Activated T-helper 17 cell treated with anti-CD3 and anti-CD28 coated beads, Interleukin-2, amount 50 U/mL, for 72 hours (primary cell): ENCODE measurements around the gene BIN2. TPM values are rescaled to one million over a fixed set of nuclear protein-coding genes. Genes with fewer than 3 reads are reported as not detected.

Experiments used
- ATAC-seq: fragments of 150-1000 bp; cut with Tn5 transposase; replicated peaks from 2 replicates; pipeline ENCODE4 v1.10.0; 2021; ENCODE audit warnings: mild to moderate bottlenecking, moderate library complexity
- H3K27ac Mint-ChIP-seq: one replicate; pipeline ENCODE4 v1.8.0; 2022; ENCODE audit warnings: mixed read lengths
- H3K27me3 Mint-ChIP-seq: one replicate; pipeline ENCODE4 v1.8.0; 2022; ENCODE audit warnings: mixed read lengths
- H3K36me3 Mint-ChIP-seq: one replicate; pipeline ENCODE4 v1.8.0; 2022; ENCODE audit warnings: low read depth, mild to moderate bottlenecking, mixed read lengths
- H3K4me1 Mint-ChIP-seq: one replicate; pipeline ENCODE4 v1.8.0; 2022; ENCODE audit warnings: mixed read lengths
- H3K4me3 Mint-ChIP-seq: one replicate; pipeline ENCODE4 v1.8.0; 2022; ENCODE audit warnings: mild to moderate bottlenecking, mixed read lengths
- H3K9me3 Mint-ChIP-seq: one replicate; pipeline ENCODE4 v1.8.0; 2022; ENCODE audit warnings: mixed read lengths
- total RNA-seq, 2 donors: library from RNA; stranded (reverse); gene quantifications; one replicate each; pipeline ENCODE4 v1.2.3, GENCODE V29; 2022

The BIN2 gene
- 10 to 100 TPM; 45.8 to 78.8 TPM for total RNA-seq

DNA sequence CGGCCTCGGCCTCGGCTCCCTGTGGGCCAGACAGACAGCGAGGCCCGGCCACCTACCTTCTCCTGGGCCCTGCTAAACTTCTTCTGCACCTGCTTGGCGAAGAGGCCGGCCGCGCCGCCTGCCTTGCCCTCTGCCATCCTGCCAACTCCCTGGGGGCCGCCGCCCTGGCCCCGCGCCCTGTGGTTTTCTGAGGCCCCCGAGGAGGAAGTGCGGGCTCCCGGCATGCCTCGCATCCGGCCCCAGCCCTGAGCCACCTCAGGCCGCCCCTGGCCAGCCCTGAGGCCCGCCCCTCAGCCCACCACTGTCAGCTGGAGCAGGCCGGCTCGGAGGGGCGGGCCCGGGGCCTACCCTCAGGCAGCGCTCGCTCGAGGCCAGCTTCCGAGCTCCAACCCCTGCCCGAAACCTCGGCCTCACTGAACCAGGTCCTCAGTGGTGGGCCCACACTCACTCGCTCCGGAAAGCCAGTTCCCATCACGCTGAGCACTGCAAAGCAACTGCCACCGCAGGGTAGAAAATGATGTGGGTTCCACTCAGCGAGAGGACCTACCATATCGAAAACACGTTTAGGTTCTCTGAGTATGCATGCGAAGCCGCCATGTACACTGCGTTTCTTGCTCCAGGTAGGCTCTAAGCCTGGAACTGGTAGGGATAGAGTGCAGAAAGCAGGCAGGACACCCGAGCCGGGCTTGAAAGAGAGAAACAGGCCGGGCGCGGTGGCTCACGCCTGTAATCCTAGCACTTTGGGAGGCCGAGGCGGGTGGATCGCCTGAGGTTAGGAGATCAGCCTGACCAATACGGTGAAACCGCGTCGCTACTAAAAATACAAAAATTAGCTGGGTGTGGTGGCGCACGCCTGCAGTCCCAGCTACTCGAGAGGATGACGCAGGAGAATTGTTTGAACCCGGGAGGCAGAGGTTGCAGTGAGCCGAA, at the start of gene BIN2:
BIN2 (minus strand) TSS at position 209 of the 930 bp plus-strand sequence; CDS start at position 137, 72 bp downstream.
- H3K4me3 Mint-ChIP-seq: peak within 1 kb of the TSS; percentile 93
- ATAC-seq: peak; percentile 70
- H3K9me3 Mint-ChIP-seq: no peaks in the 10 kb centered on the region
- H3K27me3 Mint-ChIP-seq: no peaks in the 10 kb centered on the region
- H3K36me3 Mint-ChIP-seq: peaks cover 25% of the 10 kb centered on the region
- peak within 1 kb of the TSS; percentile 94 for H3K27ac Mint-ChIP-seq
- H3K4me1 Mint-ChIP-seq: peaks cover 54% of the 10 kb centered on the region

DNA sequence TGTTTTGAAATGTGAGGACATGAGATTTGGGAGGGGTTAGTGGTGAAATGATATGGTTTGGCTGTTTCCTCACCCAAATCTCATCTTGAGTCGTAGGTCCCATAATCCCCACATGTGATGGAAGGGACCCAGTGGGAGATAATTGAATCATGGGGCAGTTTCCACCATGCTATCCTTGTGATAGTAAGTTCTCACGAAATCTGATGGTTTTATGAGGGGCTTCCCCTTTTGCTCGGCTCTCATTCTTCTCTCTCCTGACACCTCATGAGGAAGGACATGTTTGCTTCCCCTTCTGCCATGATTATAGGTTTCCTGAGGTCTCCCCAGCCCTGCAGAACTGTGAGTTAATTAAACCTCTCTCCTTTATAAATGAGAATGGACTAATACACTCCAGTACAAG, 49.2 kb upstream of the BIN2 start:
- Mint-ChIP-seq H3K27ac (no peak overlapping the region), H3K4me1 (peaks cover 17% of the 10 kb centered on the region)

GRCh38 chr12:51372021-51372420, 48.0 kb upstream of the BIN2 start:
- H3K27me3 Mint-ChIP-seq: no peaks in the 10 kb centered on the region
- peaks cover 17% of the 10 kb centered on the region for H3K4me1 Mint-ChIP-seq
- H3K36me3 Mint-ChIP-seq: peaks cover 11% of the 10 kb centered on the region
- no peak overlapping the region for H3K4me3 Mint-ChIP-seq
- ATAC-seq: no peak
- H3K9me3 Mint-ChIP-seq: no peaks in the 10 kb centered on the region
- H3K27ac Mint-ChIP-seq: no peak overlapping the region

More for the DNA sequence above, 49.2 kb upstream of the BIN2 start:
- ATAC-seq: no peak
- peaks cover 21% of the 10 kb centered on the region for H3K36me3 Mint-ChIP-seq
- H3K27me3 Mint-ChIP-seq: no peaks in the 10 kb centered on the region
- no peak overlapping the region for H3K4me3 Mint-ChIP-seq
- H3K9me3 Mint-ChIP-seq: no peaks in the 10 kb centered on the region

GRCh38 chr12:51371295-51371953, 47.5 kb upstream of the BIN2 start:
- H3K36me3 Mint-ChIP-seq: peaks cover 11% of the 10 kb centered on the region
- peak overlapping the region; percentile 17 for H3K4me3 Mint-ChIP-seq
- no peaks in the 10 kb centered on the region for H3K9me3 Mint-ChIP-seq
- H3K27me3 Mint-ChIP-seq: no peaks in the 10 kb centered on the region
- no peak overlapping the region for H3K27ac Mint-ChIP-seq
- no peak for ATAC-seq
- peaks cover 17% of the 10 kb centered on the region for H3K4me1 Mint-ChIP-seq

DNA sequence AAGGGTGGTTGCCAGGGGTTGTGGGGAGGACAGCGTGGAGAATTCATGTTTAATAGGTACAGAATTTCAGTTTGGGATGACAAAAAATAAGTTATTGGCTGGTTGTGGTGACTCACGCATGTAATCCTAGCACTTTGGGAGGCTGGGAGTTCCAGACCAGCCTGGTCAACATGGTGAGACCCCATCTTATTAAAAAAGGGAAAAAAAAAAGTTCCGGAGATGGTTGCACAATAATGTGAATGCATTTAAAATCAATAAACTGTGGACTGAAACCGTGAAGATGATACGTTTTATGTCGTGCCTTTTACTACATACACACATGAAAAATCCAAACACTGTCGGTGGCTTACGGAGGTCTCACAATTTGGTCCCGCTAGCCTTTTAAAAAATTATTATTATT, 46.7 kb upstream of the BIN2 start:
- no peaks in the 10 kb centered on the region for H3K9me3 Mint-ChIP-seq
- peaks cover 17% of the 10 kb centered on the region for H3K4me1 Mint-ChIP-seq
- H3K4me3 Mint-ChIP-seq: no peak overlapping the region
- H3K27ac Mint-ChIP-seq: no peak overlapping the region
- no peaks in the 10 kb centered on the region for H3K27me3 Mint-ChIP-seq
- no peak for ATAC-seq
- peaks cover 11% of the 10 kb centered on the region for H3K36me3 Mint-ChIP-seq

DNA sequence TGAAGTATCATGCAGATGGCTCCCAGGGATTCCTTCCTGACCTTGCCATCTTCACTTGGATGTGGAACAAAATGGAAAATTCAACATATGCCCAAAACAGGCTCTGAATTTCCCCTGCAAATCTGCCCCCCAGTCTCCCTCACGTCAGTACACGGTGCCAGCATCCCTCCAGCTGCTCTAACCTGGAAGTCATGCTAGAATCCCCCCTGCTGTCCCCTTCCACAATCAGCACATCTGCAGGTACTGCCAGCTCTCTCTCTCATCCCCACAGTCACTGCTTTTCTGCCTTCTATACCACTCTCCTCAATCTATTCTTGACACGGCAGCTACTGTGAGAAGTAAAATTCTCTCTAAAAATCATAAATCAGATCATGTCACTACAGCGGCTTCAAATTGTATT, 45.6 kb upstream of the BIN2 start:
- H3K4me1 Mint-ChIP-seq: peaks cover 17% of the 10 kb centered on the region
- peaks cover 5% of the 10 kb centered on the region for H3K36me3 Mint-ChIP-seq
- H3K27ac Mint-ChIP-seq: peak overlapping the region; percentile 85
- peak overlapping the region; percentile 68 for H3K4me3 Mint-ChIP-seq
- no peaks in the 10 kb centered on the region for H3K9me3 Mint-ChIP-seq
- no peak for ATAC-seq
- no peaks in the 10 kb centered on the region for H3K27me3 Mint-ChIP-seq

DNA sequence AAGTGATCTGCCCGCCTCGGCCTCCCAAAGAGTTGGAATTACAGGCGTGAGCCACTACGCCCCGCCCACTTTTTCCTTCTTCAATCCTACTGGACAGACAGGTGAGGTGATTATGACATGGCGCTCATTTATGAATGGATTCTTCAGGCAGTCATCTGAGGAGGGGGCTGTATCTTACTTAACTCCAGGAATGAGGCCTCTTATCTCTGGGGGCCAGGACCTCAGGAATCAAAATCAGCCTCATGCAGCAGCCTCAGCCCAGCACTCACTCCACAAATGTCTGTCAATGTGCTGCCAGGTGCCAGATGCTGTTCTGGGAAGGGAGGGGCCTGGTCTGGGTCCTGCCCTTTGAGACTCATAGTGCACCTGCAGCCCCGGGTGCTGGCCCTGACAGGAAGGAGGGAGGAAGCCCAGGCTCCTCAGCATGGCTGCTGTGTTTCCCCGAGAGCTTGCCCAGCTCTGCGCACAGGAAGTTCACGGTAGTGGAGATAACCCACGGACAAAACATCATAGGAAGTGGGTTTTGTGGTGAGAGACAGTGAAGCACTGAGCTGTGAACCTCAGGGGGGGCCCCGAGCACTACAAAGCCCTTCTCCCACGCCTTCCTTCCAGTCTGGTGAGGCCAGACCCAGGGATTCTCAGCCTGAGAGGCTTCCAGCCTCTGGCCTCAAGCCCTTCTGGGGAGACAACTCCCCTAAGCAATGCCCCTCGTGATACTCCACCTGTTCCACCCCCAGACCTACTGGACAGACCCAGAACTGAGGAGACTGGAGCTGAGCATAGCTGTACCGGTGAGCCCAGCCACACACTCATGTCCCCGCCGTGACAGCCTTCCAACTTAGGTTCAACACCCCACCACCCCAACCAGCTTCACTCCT, 44.9 kb upstream of the BIN2 start:
- no peaks in the 10 kb centered on the region for H3K9me3 Mint-ChIP-seq
- peak; percentile 97 for ATAC-seq
- H3K27ac Mint-ChIP-seq: peak overlapping the region; percentile 85
- peak overlapping the region; percentile 68 for H3K4me3 Mint-ChIP-seq
- H3K4me1 Mint-ChIP-seq: peaks cover 17% of the 10 kb centered on the region
- peaks cover 5% of the 10 kb centered on the region for H3K36me3 Mint-ChIP-seq
- H3K27me3 Mint-ChIP-seq: no peaks in the 10 kb centered on the region

- no peaks in the 10 kb centered on the region for H3K36me3 Mint-ChIP-seq
- H3K27me3 Mint-ChIP-seq: no peaks in the 10 kb centered on the region
- no peak overlapping the region for H3K27ac Mint-ChIP-seq
- H3K9me3 Mint-ChIP-seq: no peaks in the 10 kb centered on the region
- ATAC-seq: no peak
- no peak overlapping the region for H3K4me3 Mint-ChIP-seq
- peaks cover 10% of the 10 kb centered on the region for H3K4me1 Mint-ChIP-seq
Measured at GRCh38 chr12:51365276-51365675, 41.3 kb upstream of the BIN2 start.

DNA sequence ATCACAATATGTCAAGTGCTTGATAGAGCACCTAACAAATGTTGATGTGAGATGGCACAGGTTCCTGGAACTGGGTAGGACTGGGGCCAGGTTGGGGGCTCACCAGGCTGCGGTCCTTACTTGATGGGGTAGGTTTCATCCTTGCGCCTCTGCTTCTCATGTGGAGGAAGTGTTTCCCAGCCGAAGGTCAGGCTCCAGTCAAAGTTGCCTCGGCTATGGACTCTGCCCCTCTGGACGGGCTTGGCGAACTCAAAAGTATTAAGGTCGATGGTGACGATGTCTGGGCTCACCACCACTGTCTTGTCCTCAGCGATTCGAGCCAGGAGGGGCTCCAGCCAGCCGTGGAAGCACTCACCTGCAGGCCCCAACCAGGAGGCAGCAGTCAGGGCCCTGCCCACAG, 40.0 kb upstream of the BIN2 start:
- Mint-ChIP-seq H3K9me3 (no peaks in the 10 kb centered on the region), H3K4me3 (no peak overlapping the region), H3K36me3 (no peaks in the 10 kb centered on the region), H3K27me3 (no peaks in the 10 kb centered on the region), H3K27ac (peak overlapping the region; percentile 22), H3K4me1 (no peaks in the 10 kb centered on the region)
- no peak for ATAC-seq

GRCh38 chr12:51362747-51363342, 38.9 kb upstream of the BIN2 start:
- Mint-ChIP-seq H3K27ac (no peak overlapping the region), H3K4me3 (no peak overlapping the region), H3K27me3 (no peaks in the 10 kb centered on the region), H3K36me3 (peaks cover 2% of the 10 kb centered on the region), H3K4me1 (no peaks in the 10 kb centered on the region), H3K9me3 (no peaks in the 10 kb centered on the region)
- ATAC-seq: no peak

GRCh38 chr12:51362307-51362706, 38.3 kb upstream of the BIN2 start:
- peaks cover 7% of the 10 kb centered on the region for H3K36me3 Mint-ChIP-seq
- H3K27me3 Mint-ChIP-seq: no peaks in the 10 kb centered on the region
- H3K9me3 Mint-ChIP-seq: no peaks in the 10 kb centered on the region
- H3K27ac Mint-ChIP-seq: no peak overlapping the region
- no peaks in the 10 kb centered on the region for H3K4me1 Mint-ChIP-seq
- no peak for ATAC-seq
- no peak overlapping the region for H3K4me3 Mint-ChIP-seq

DNA sequence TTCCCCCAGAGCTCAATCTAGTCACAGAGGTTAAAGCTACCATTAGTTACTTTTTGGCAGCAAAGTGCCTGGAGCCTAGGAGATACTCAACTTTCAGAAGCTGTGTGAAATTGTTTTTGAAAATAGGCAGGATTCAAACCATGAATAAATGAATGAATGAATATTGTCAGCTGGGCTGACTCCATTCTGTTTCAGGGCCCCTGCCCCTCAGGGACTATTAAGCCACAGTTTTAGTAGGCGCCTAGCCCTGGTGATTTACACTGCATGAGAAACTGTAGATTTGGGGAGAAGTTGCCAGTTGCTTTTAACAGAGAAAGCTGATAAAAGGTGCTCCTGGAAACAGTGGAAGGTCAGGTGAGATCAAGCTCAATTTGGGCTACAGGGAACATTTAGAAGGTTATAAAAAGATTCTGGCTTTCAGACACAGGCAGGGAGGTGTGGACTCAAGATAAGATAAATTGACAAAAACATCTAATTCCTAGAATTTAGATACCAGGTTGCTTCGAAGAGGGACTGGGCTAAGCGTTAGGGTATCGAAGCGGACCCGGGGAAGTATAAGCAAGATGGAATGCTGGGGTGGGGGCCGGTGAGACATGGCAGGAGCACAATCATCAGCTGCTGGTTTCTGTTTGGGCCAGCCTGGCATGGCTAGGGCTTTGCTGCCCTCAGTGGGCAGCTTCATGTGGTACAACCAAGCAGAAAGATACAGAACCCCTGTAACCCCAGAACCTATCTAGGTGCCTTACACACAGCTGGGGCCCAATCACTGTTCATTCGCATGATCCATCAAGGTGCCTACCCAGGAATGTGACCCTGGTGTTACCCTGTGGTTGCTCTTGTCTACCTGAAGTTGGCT, 37.4 kb upstream of the BIN2 start:
- no peak overlapping the region for H3K27ac Mint-ChIP-seq
- H3K36me3 Mint-ChIP-seq: peaks cover 7% of the 10 kb centered on the region
- no peak for ATAC-seq
- no peaks in the 10 kb centered on the region for H3K4me1 Mint-ChIP-seq
- H3K4me3 Mint-ChIP-seq: no peak overlapping the region
- H3K27me3 Mint-ChIP-seq: no peaks in the 10 kb centered on the region
- no peaks in the 10 kb centered on the region for H3K9me3 Mint-ChIP-seq

DNA sequence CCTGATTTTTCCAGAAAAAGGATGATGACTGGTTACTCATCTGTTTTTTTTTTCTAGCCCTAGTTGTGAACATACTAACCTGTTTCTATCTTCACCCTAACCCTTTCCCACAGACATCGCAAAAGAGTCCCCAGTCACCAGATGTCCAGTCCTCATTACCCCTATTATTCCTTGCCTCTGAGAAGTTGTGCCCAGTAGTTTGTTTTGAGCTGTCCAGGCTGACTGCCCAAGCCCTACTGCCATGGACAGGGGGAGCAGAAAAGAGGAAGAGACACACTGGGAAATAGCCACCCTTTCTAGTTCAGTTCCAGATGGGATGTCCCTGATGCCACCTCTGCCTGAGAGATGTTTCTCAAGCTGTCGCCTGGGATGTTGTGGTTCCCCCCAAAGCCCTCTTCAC, 36.3 kb upstream of the BIN2 start:
- Mint-ChIP-seq H3K27me3 (no peaks in the 10 kb centered on the region), H3K4me1 (no peaks in the 10 kb centered on the region), H3K36me3 (peaks cover 7% of the 10 kb centered on the region), H3K9me3 (no peaks in the 10 kb centered on the region), H3K27ac (no peak overlapping the region), H3K4me3 (no peak overlapping the region)
- no peak for ATAC-seq
